Natural killer cell (primary cell): ENCODE results near the gene RPS27. TPM values are rescaled to one million over a fixed set of nuclear protein-coding genes. Genes with fewer than 3 reads are reported as not detected.

ENCODE experiments used
- ATAC-seq, 3 donors: fragments of 150-1000 bp in 2 of 3; fragments of 200-7000 bp in 1 of 3; cut with Tn5 transposase; 1 replicate in 1 of 3; 2 replicates in 2 of 3; pipeline ENCODE4 v1.10.0; 2021; ENCODE audit warnings: mild to moderate bottlenecking in 2 of 3, moderate library complexity in 2 of 3
- DNase-seq, 2 donors: peaks; one replicate each; pipeline versions ENCODE4 v3.0.0 to v3.0.0-alpha.2; 2013 to 2021; ENCODE audit warnings: mixed read lengths in 1 of 2
- H3K27ac ChIP-seq: one replicate; pipeline ENCODE4 v1.5.1; 2013; ENCODE audit warnings: mild to moderate bottlenecking, low read length
- H3K27me3 ChIP-seq: one replicate; pipeline ENCODE4 v1.6.1; 2013; ENCODE audit warnings: low read length; ENCODE audit not compliant: control insufficient read depth, insufficient read depth
- H3K36me3 ChIP-seq: one replicate; pipeline ENCODE4 v1.6.1; 2013; ENCODE audit warnings: low read length; ENCODE audit not compliant: control insufficient read depth, insufficient read depth
- H3K4me1 ChIP-seq: one replicate; pipeline ENCODE4 v1.6.1; 2013; ENCODE audit warnings: low read length; ENCODE audit not compliant: control insufficient read depth, insufficient read depth
- H3K4me3 ChIP-seq: one replicate; pipeline ENCODE4 v1.5.1; 2013; ENCODE audit warnings: low read length
- H3K9me3 ChIP-seq: one replicate; pipeline ENCODE4 v1.6.1; 2013; ENCODE audit warnings: low read length; ENCODE audit not compliant: control insufficient read depth, insufficient read depth
- H3K27ac Mint-ChIP-seq, 2 donors: one replicate each; pipeline ENCODE4 v1.8.0; 2022; ENCODE audit warnings: mild to moderate bottlenecking in 2 of 2, mixed read lengths in 2 of 2, moderate library complexity in 1 of 2
- H3K27me3 Mint-ChIP-seq, 2 donors: one replicate each; pipeline ENCODE4 v1.8.0; 2022; ENCODE audit warnings: low read depth in 2 of 2, mixed read lengths in 2 of 2
- H3K36me3 Mint-ChIP-seq: one replicate; pipeline ENCODE4 v1.8.0; 2022; ENCODE audit warnings: mixed read lengths
- H3K4me1 Mint-ChIP-seq, 2 donors: one replicate each; pipeline ENCODE4 v1.8.0; 2022; ENCODE audit warnings: mixed read lengths in 2 of 2
- H3K4me3 Mint-ChIP-seq: one replicate; pipeline ENCODE4 v1.8.0; 2022; ENCODE audit warnings: mild to moderate bottlenecking, moderate library complexity, mixed read lengths
- H3K9me3 Mint-ChIP-seq, 2 donors: one replicate each; pipeline ENCODE4 v1.8.0; 2022; ENCODE audit warnings: mixed read lengths in 2 of 2
- WGBS: methylation state at CpG from one replicate; pipeline ENCODE4 v1.1.7; 2013; ENCODE audit warnings: missing lambda C conversion rate; ENCODE audit not compliant: insufficient coverage; 5-methylcytosine and 5-hydroxymethylcytosine counted together
- intact Hi-C: fragments of 100-400 bp; cut with micrococcal nuclease; formaldehyde crosslinking; loops from one replicate; pipeline ENCODE4 v1.14.2; 2022
- total RNA-seq, 4 donors: library from RNA; stranded (reverse); fragments of 120-200 nt in 1 of 4; gene quantifications; one replicate each; pipeline versions ENCODE4 v1.2.3 to v1.2.4, GENCODE V29; 2013 to 2022
- TF ChIP-seq, protein P1 (sequence below): fragments of 200-600 bp; IDR thresholded peaks from one replicate; pipeline ENCODE4 v1.8.0; 2022; ENCODE audit warnings: antibody characterized with exemption

RPS27 gene
- total RNA-seq, 3 donors from 2014 or later (not counting 1 experiment from before 2014, with no cell fraction given): 2,073 to 2,763 (median 2,323) TPM

DNA sequence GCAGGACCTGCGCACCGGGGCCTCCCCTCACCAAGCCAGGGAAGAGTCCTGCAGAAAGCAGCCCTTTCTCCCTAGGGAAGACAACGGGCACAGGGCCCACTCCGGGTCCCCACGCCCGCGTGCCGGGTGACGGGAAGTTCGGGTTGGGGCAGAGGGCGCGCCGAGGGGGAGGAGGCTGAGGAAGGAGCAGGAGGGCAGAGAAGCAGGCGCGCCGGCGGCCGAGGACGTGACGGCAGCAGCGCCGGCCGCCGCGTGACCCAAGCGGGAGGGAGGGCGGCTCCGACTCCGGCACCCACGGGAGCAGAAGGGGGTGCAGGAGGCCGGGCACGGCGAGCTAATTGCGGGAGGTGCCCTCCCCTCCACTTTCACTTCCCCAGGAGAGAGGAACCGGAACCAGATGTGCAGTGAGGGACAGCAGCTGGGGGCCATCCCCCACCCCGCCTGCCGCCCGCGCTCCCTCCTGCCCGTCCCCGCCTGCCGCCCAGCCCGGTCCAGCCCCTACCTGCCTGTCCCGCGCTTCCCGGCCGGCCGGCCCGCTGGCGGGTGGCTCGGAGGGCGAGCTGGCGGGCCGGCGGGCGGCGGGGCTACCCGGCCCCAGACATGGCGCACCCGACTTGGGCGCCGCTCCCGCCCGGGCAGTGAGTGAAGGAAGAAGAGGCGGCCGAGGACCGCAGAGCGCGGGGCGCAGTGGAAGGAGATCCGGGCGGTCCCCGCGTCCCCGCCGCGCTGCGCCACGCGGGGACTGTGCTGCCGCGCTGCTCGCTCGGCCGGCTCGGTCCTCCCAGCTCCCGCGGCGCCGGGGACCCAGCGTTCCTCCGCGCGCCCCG lies 44.6 kb upstream of the RPS27 start:
- intact Hi-C loops: loop anchor here (1.0 kb wide), 4 partner anchors 12 to 149 kb away; partner anchors contain the start of genes CRTC2 and RPS27
- Mint-ChIP-seq H3K9me3 (no peaks in the 10 kb centered on the region), H3K36me3 (peaks cover 11% of the 10 kb centered on the region), H3K27me3 (no peaks in the 10 kb centered on the region), H3K27ac (peak overlapping the region; percentile 92 to 96), H3K4me3 (peak overlapping the region; percentile 94), H3K4me1 (peaks cover 39 to 51% of the 10 kb centered on the region in 2 donors)
- DNase-seq (peak; percentile 80 to 86), ATAC-seq (peak; percentile 55 to 74 (median 68))
- Histone ChIP-seq H3K27ac (peak overlapping the region; percentile 98), H3K4me3 (peak overlapping the region; percentile 89), H3K9me3 (no peaks in the 10 kb centered on the region), H3K4me1 (peaks cover 50% of the 10 kb centered on the region), H3K36me3 (peaks cover 52% of the 10 kb centered on the region), H3K27me3 (no peaks in the 10 kb centered on the region)
- under 1% methylated on average over 95 of the region's 95 CpGs for WGBS
- TF ChIP-seq, protein P1, sequence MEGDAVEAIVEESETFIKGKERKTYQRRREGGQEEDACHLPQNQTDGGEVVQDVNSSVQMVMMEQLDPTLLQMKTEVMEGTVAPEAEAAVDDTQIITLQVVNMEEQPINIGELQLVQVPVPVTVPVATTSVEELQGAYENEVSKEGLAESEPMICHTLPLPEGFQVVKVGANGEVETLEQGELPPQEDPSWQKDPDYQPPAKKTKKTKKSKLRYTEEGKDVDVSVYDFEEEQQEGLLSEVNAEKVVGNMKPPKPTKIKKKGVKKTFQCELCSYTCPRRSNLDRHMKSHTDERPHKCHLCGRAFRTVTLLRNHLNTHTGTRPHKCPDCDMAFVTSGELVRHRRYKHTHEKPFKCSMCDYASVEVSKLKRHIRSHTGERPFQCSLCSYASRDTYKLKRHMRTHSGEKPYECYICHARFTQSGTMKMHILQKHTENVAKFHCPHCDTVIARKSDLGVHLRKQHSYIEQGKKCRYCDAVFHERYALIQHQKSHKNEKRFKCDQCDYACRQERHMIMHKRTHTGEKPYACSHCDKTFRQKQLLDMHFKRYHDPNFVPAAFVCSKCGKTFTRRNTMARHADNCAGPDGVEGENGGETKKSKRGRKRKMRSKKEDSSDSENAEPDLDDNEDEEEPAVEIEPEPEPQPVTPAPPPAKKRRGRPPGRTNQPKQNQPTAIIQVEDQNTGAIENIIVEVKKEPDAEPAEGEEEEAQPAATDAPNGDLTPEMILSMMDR: no peak

DNA sequence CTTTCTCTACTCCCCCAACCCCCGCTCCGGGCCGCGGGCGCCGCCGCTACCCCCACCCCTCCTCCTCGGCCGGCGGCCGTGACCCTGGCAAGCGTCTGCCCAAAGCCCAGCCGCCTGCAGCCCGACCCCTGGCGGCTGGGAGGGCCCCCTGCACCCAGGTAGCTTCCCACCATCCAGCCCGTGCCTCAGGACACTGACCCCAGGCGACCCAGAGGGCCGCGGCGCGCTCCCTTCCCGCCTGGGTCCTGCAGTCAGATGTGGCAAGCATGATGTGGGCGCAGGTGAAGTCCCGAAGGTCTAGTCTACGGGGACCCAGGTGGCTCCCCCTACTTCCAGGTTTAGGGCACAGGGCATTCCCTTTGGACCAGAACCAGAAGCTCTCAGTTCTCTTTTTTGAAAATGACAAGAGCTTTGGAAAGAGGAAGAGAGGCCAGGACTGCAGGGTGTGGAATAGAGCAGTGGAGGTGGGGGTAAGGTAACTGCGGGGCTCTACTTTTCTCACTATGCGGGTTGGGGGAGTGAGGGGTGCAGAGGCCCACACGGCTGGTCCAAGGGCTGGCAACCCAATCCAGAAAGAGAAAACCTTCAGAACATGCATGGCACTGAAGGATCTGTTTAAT lies 43.8 kb upstream of the RPS27 start, which contains the start of gene DENND4B:
Gene DENND4B (minus strand): TSS at position 97 of the 620 bp plus-strand sequence. CDS start 2,344 bp downstream, outside the sequence.
- Histone ChIP-seq H3K9me3 (no peaks in the 10 kb centered on the region), H3K4me1 (peaks cover 44% of the 10 kb centered on the region), H3K27me3 (no peaks in the 10 kb centered on the region), H3K27ac (peak within 1 kb of the TSS; percentile 98), H3K36me3 (peaks cover 52% of the 10 kb centered on the region), H3K4me3 (peak within 1 kb of the TSS; percentile 89)
- Mint-ChIP-seq H3K4me1 (peaks cover 39 to 51% of the 10 kb centered on the region in 2 donors), H3K36me3 (peaks cover 13% of the 10 kb centered on the region), H3K27me3 (no peaks in the 10 kb centered on the region), H3K9me3 (no peaks in the 10 kb centered on the region), H3K27ac (peak within 1 kb of the TSS; percentile 92 to 96), H3K4me3 (peak within 1 kb of the TSS; percentile 94)
- WGBS: 9% methylated on average over 28 of the region's 28 CpGs
- intact Hi-C loops: loop anchor here (1.0 kb wide), 1 partner anchor 149 kb away; no protein-coding TSS in a partner anchor
- TF ChIP-seq, protein P1: peak; percentile 84
- DNase-seq (peak; percentile 77 to 86), ATAC-seq (peak; percentile 65 to 79 (median 70))

DNA sequence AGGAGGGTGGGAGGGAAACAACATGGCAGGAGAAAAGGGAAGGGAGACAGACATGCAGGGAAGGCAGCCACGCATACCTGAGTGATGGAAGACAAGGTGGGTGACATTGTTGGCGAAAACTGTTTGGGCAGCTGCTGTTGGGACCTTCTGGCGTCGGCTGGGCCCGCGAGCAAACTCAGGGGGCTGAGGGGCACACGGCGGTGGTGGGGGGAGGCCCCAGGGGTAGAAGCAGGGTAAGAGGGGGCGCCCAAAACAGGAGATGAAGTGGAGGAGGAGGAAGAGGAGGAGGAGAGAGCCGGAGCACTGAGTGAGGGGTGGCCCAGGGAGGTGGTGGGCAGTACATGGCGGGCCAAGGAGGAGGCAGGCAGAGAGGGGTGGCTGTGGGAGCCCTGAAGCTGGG lies 39.4 kb upstream of the RPS27 start:
- Mint-ChIP-seq H3K9me3 (no peaks in the 10 kb centered on the region), H3K27me3 (no peaks in the 10 kb centered on the region), H3K4me1 (peaks cover 26 to 27% of the 10 kb centered on the region in 2 donors), H3K4me3 (no peak overlapping the region), H3K27ac (no peak overlapping the region), H3K36me3 (peaks cover 13% of the 10 kb centered on the region)
- ATAC-seq (no peak), DNase-seq (no peak)
- Histone ChIP-seq H3K27me3 (no peaks in the 10 kb centered on the region), H3K27ac (no peak overlapping the region), H3K9me3 (no peaks in the 10 kb centered on the region), H3K36me3 (peaks cover 68% of the 10 kb centered on the region), H3K4me3 (no peak overlapping the region), H3K4me1 (peaks cover 28% of the 10 kb centered on the region)
- WGBS: 95% methylated on average over 11 of the region's 11 CpGs
- intact Hi-C loops: no loop called here
- TF ChIP-seq, protein P1: no peak
